Keratinocyte (primary cell): ENCODE measurements around the gene HYI. TPM values are rescaled to one million over a fixed set of nuclear protein-coding genes. Genes with fewer than 3 reads are reported as not detected.

ENCODE experiments used
- DNase-seq: peaks from one replicate; pipeline ENCODE4 v3.0.0-alpha.2; 2011; ENCODE audit warnings: low read depth, missing footprints, low spot score
- FAIRE-seq: peaks from 2 replicates; lab custom pipeline; 2011; peaks lifted over from hg19 to GRCh38; lab: Jason Lieb, UNC
- H2AFZ ChIP-seq: 2 replicates; pipeline ENCODE4 v1.6.0; 2012; ENCODE audit warnings: low read length, control low read depth, inconsistent platforms; ENCODE audit not compliant: control insufficient read depth
- H3K27ac ChIP-seq: 2 replicates; pipeline ENCODE4 v1.5.1; 2011; ENCODE audit warnings: low read length; ENCODE audit not compliant: control insufficient read depth, insufficient read depth
- H3K27me3 ChIP-seq: 3 replicates; pipeline ENCODE4 v1.6.0; 2011; ENCODE audit warnings: low read length; ENCODE audit not compliant: control insufficient read depth, insufficient read depth; ENCODE audit errors: extremely low read depth
- H3K36me3 ChIP-seq, 2 experiments: 2 replicates in 1 of 2; 3 replicates in 1 of 2; pipeline ENCODE4 v1.5.1; 2011; ENCODE audit warnings: low read length in 2 of 2, mild to moderate bottlenecking in 1 of 2; ENCODE audit not compliant: control insufficient read depth in 2 of 2, insufficient read depth in 2 of 2; ENCODE audit errors: extremely low read depth in 1 of 2
- H3K4me1 ChIP-seq: 3 replicates; pipeline ENCODE4 v1.5.1; 2011; ENCODE audit warnings: low read length; ENCODE audit not compliant: control insufficient read depth, insufficient read depth; ENCODE audit errors: extremely low read depth
- H3K4me2 ChIP-seq: 3 replicates; pipeline ENCODE4 v1.6.0; 2011; ENCODE audit warnings: low read depth, low read length; ENCODE audit not compliant: control insufficient read depth, insufficient read depth; ENCODE audit errors: extremely low read depth
- H3K4me3 ChIP-seq, 3 experiments: fragments of 200-600 bp in 1 of 3; sonication (generic) in 1 of 3; 2 replicates in 2 of 3; 3 replicates in 1 of 3; pipeline ENCODE4 v1.5.1; 2011 to 2016; ENCODE audit warnings: low read length in 3 of 3, mild to moderate bottlenecking in 3 of 3, control low read depth in 2 of 3, inconsistent platforms in 1 of 3, low read depth in 1 of 3, mixed read lengths in 1 of 3, mixed run types in 1 of 3, moderate library complexity in 1 of 3; ENCODE audit not compliant: control insufficient read depth in 2 of 3, insufficient read depth in 2 of 3; ENCODE audit errors: extremely low read depth in 1 of 3
- H3K79me2 ChIP-seq: 2 replicates; pipeline ENCODE4 v1.6.0; 2012; ENCODE audit warnings: low read length; ENCODE audit not compliant: control insufficient read depth, insufficient read depth
- H3K9ac ChIP-seq: 3 replicates; pipeline ENCODE4 v1.6.0; 2011; ENCODE audit warnings: low read length; ENCODE audit not compliant: control insufficient read depth, insufficient read depth; ENCODE audit errors: extremely low read depth
- H3K9me1 ChIP-seq: 3 replicates; pipeline ENCODE4 v1.6.0; 2011; ENCODE audit warnings: low read length; ENCODE audit not compliant: control insufficient read depth, insufficient read depth; ENCODE audit errors: extremely low read depth
- H3K9me3 ChIP-seq: 2 replicates; pipeline ENCODE4 v1.5.1; 2012; ENCODE audit warnings: low read depth, low read length; ENCODE audit not compliant: control insufficient read depth
- H4K20me1 ChIP-seq: 3 replicates; pipeline ENCODE4 v1.6.0; 2011; ENCODE audit warnings: low read length; ENCODE audit not compliant: control insufficient read depth, insufficient read depth; ENCODE audit errors: extremely low read depth
- EZH2 ChIP-seq: IDR thresholded peaks from one replicate; pipeline ENCODE4 v1.6.1; 2012; ENCODE audit warnings: inconsistent platforms, mild to moderate bottlenecking, low read length, moderate library complexity
- dilution Hi-C: fragments of 300-500 bp; cut with MboI; formaldehyde crosslinking; loops from one replicate; pipeline ENCODE4 v1.7.0; 2020; ENCODE audit warnings: low sequenced_read_pairs; ENCODE audit not compliant: extremely low pct_ligation_motif_present
- polyA plus RNA-seq, 5 experiments: library from polyadenylated mRNA; depleted of rRNA in 3 of 5; stranded (reverse) in 3 of 5; stranded (forward) in 1 of 5; unstranded in 1 of 5; fragments of >200 nt; gene quantifications; 1 replicate in 1 of 5; 2 replicates in 3 of 5; 3 replicates in 1 of 5; pipeline versions ENCODE4 v1.2.1 to v1.2.3, GENCODE V29; 2011 to 2012; ENCODE audit warnings: missing spikeins in 2 of 5, low read depth in 1 of 5, low replicate concordance in 1 of 5
- TF ChIP-seq, protein P1 (sequence below), 3 experiments: IDR thresholded peaks in 1 of 3; conservative IDR thresholded peaks in 1 of 3; optimal IDR thresholded peaks in 1 of 3; 2 replicates in 2 of 3; 3 replicates in 1 of 3; pipeline versions ENCODE3 to v1.5.1; 2011; ENCODE audit warnings: low read length in 3 of 3, mild to moderate bottlenecking in 3 of 3, moderate library complexity in 2 of 3, control low read depth in 1 of 3, inconsistent platforms in 1 of 3; ENCODE audit not compliant: insufficient read depth in 2 of 3; ENCODE audit errors: extremely low read depth in 1 of 3

The HYI gene
- polyA plus RNA-seq, 1 donor (not counting 4 experiments of a cell fraction or from before 2014, with no cell fraction given) = 26.9 TPM

DNA sequence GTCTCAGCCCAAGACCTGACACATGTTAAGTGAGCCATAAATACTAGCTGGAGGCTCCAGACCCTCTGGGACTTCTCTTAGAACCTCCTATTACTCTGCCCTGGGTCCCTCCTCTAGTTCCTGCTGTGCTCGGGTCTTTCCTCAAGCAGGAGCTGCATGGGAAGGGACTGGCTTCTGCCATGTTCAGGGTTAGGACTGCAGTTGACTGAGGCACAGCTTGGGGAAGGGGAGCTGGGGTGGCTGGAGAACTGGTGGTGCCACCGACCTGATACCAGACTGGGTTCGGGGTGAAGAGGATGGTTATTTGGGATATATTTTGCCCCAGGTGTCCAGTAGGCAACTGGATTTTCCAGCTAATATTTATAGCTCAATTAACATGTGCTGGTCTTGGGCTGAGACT, 15.7 kb downstream of the HYI start:
- Histone ChIP-seq H3K27me3 (no peaks in the 10 kb centered on the region), H3K9me3 (no peaks in the 10 kb centered on the region), H3K36me3 (peaks cover 31 to 41% of the 10 kb centered on the region in 2 experiments), H3K79me2 (no peaks in the 10 kb centered on the region), H3K9me1 (no peaks in the 10 kb centered on the region), H3K9ac (no peak overlapping the region), H3K4me1 (no peaks in the 10 kb centered on the region), H3K27ac (no peak overlapping the region), H2AFZ (no peak overlapping the region), H3K4me3 (no peak overlapping the region), H4K20me1 (no peaks in the 10 kb centered on the region), H3K4me2 (no peak overlapping the region)
- DNase-seq (no peak), FAIRE-seq (no peak)
- no peak for TF ChIP-seq EZH2
- TF ChIP-seq, protein P1, sequence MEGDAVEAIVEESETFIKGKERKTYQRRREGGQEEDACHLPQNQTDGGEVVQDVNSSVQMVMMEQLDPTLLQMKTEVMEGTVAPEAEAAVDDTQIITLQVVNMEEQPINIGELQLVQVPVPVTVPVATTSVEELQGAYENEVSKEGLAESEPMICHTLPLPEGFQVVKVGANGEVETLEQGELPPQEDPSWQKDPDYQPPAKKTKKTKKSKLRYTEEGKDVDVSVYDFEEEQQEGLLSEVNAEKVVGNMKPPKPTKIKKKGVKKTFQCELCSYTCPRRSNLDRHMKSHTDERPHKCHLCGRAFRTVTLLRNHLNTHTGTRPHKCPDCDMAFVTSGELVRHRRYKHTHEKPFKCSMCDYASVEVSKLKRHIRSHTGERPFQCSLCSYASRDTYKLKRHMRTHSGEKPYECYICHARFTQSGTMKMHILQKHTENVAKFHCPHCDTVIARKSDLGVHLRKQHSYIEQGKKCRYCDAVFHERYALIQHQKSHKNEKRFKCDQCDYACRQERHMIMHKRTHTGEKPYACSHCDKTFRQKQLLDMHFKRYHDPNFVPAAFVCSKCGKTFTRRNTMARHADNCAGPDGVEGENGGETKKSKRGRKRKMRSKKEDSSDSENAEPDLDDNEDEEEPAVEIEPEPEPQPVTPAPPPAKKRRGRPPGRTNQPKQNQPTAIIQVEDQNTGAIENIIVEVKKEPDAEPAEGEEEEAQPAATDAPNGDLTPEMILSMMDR (optimal IDR thresholded peaks at IDR 0.05 in 1 of 3, IDR thresholded peaks at IDR 0.05 in 1 of 3, conservative IDR thresholded peaks at IDR 0.05 in 1 of 3; ENCODE audit: extremely low read depth in 1 of 3, insufficient read depth in 2 of 3, low read length in 3 of 3) = no peak
- dilution Hi-C loops = no loop called here

DNA sequence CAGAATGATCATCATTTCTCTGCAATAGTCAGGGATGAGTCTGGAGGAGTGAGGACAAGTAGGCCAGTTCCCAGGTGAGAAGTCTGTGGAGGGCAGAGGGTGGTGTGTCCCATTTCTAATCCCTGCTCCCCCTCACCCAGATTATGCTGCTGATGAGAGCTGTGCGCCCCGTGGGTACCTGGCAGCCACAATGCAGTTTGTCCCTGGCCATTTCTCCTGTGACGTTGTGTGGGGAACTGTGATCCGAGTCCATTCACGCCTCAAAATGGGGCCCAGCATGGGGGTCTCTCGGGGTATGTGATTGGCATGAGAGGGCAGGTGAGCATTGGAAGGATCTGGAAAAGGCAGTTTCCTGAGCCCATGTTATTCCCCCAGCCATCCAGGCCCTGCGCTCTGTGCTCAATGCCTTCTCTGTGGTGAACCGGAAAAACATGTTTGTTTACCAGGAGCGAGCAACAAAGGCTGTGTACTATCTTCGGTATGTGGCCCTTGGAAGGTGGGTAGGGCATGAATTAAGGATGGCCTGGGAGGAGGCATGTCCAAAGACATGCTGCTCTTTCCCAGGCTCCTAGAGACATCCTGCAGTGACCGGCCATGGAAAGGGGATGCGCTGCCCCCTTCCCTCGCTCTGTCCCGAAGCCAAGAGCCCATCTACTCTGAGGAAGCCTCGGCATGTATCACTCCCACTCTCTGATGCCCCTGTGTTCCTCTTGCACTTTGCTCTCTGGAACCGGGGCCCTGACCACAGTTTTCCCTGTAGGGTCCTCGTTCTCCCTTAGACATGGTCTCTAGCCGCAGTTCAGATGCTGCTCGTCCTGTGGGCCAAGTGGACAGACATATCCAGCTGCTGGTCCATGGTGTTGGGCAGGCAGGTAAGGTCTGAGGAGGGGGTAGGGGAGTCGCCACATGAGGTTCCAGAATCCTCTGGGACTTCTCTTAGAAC, 16.4 kb downstream of the HYI start:
- DNase-seq = no peak
- H4K20me1 ChIP-seq = no peaks in the 10 kb centered on the region
- TF ChIP-seq, protein P1 (optimal IDR thresholded peaks at IDR 0.05 in 1 of 3, IDR thresholded peaks at IDR 0.05 in 1 of 3, conservative IDR thresholded peaks at IDR 0.05 in 1 of 3; ENCODE audit: extremely low read depth in 1 of 3, insufficient read depth in 2 of 3, low read length in 3 of 3) = no peak
- no peak for TF ChIP-seq EZH2
- no peak for FAIRE-seq
- H3K9me1 ChIP-seq = no peaks in the 10 kb centered on the region
- H3K4me2 ChIP-seq = no peak overlapping the region
- no peak overlapping the region for H3K4me3 ChIP-seq
- H3K4me1 ChIP-seq = no peaks in the 10 kb centered on the region
- H2AFZ ChIP-seq = no peak overlapping the region
- no peaks in the 10 kb centered on the region for H3K79me2 ChIP-seq
- dilution Hi-C loops = no loop called here
- H3K9ac ChIP-seq = no peak overlapping the region
- H3K27me3 ChIP-seq = no peaks in the 10 kb centered on the region
- H3K9me3 ChIP-seq = no peaks in the 10 kb centered on the region
- no peak overlapping the region for H3K27ac ChIP-seq
- peaks cover 38 to 40% of the 10 kb centered on the region in 2 experiments for H3K36me3 ChIP-seq
